ENCODE measurements around the gene PRKG1. TPM values are rescaled to one million over a fixed set of nuclear protein-coding genes. Genes with fewer than 3 reads are reported as not detected.

The PRKG1 gene
- total and polyA plus RNA-seq, 2 of the 4 experiments (the other 2 are of a cell fraction), result 3.5 to 18.3 TPM

DNA sequence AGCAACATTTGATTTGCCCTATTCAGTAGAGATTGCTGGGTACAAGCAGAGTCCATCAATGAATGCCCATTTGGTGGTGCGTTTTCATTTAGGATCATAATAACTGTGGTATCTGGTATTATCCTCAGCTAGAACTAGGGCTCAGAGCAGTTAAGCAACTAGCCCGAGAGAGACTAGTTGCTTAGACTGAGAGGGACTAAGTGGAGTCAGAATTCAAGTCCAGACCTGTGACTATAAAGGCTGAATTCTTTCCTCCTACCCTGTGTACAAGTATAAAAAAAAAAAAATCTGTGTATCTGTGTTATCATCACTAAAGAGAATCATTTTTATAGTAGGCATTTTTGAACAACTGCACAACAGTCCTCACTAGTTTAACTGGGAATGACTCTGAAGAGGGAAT is 1194.5 kb downstream of the PRKG1 start:
- no peak overlapping the region for H2BK20ac ChIP-seq (ENCODE audit: low read depth, low read length)
- no peak overlapping the region for H3K14ac ChIP-seq (replicated peaks; ENCODE audit: low read depth, low read length)
- no peak overlapping the region for H3K23ac ChIP-seq (ENCODE audit: low read depth, low read length)
- no peaks in the 10 kb centered on the region for H3K9me3 ChIP-seq (ENCODE audit: control insufficient read depth, insufficient read depth, low read length)
- no peaks in the 10 kb centered on the region for H3K9me1 ChIP-seq (ENCODE audit: insufficient read depth, low read length)
- H4K91ac ChIP-seq (ENCODE audit: insufficient read depth, low read depth, low read length), result no peak overlapping the region
- H2BK15ac ChIP-seq (ENCODE audit: low read depth, low read length), result no peak overlapping the region
- no peak overlapping the region for H3K56ac ChIP-seq (ENCODE audit: extremely low read depth, insufficient read depth, low read length)
- no peak overlapping the region for H2BK120ac ChIP-seq (ENCODE audit: low read depth, low read length)
- no peak overlapping the region for H2AFZ ChIP-seq (replicated peaks; ENCODE audit: low read length, poor library complexity)
- ChIA-PET CTCF (no interaction called here), POLR2A (ENCODE audit: unreplicated experiment) (no interaction called here)
- H4K8ac ChIP-seq (ENCODE audit: low read depth in 2 of 2, low read length in 2 of 2), result no peak overlapping the region
- no peaks in the 10 kb centered on the region for H4K20me1 ChIP-seq (ENCODE audit: insufficient read depth, low read length)
- WGBS, 2 experiments (ENCODE audit: extremely low coverage in 2 of 2, insufficient read length in 1 of 2), result no CpG with 5 or more reads among the region's 2 CpGs
- intact Hi-C loops (cut with micrococcal nuclease), result no loop called here
- H3K27me3 ChIP-seq (ENCODE audit: control insufficient read depth, insufficient read depth, low read length), result no peaks in the 10 kb centered on the region
- no peak for ATAC-seq (ENCODE audit: low read depth)
- H3K4ac ChIP-seq (ENCODE audit: low read depth, low read length), result no peak overlapping the region
- DNase-seq, result no peak
- H2AK5ac ChIP-seq (ENCODE audit: low read depth, low read length), result no peak overlapping the region
- H3K9ac ChIP-seq (ENCODE audit: low read depth, low read length), result no peak overlapping the region
- no peaks in the 10 kb centered on the region for H3K4me1 ChIP-seq (ENCODE audit: control insufficient read depth, insufficient read depth, low read length)
- H3K4me2 ChIP-seq (ENCODE audit: low read depth, low read length), result no peak overlapping the region
- TF ChIP-seq, protein P1, sequence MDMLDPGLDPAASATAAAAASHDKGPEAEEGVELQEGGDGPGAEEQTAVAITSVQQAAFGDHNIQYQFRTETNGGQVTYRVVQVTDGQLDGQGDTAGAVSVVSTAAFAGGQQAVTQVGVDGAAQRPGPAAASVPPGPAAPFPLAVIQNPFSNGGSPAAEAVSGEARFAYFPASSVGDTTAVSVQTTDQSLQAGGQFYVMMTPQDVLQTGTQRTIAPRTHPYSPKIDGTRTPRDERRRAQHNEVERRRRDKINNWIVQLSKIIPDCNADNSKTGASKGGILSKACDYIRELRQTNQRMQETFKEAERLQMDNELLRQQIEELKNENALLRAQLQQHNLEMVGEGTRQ (IDR thresholded peaks at IDR 0.05; ENCODE audit: low read depth, low read length), result no peak
- TF ChIP-seq MXI1 (IDR thresholded peaks at IDR 0.05; ENCODE audit: borderline replicate concordance, low read depth, low read length) (no peak), CHD1 (IDR thresholded peaks at IDR 0.05; ENCODE audit: low read depth, low read length) (no peak), BHLHE40 (IDR thresholded peaks at IDR 0.05; ENCODE audit: low read depth, low read length) (no peak), CEBPB (IDR thresholded peaks at IDR 0.05; ENCODE audit: low read depth, low read length) (no peak), RCOR1 (IDR thresholded peaks at IDR 0.05; ENCODE audit: insufficient replicate concordance, low read length) (no peak), MAZ (IDR thresholded peaks at IDR 0.05; ENCODE audit: borderline replicate concordance, low read depth, low read length) (no peak), RAD21 (IDR thresholded peaks at IDR 0.05; ENCODE audit: low read length) (no peak), NFE2L2 (IDR thresholded peaks at IDR 0.05; ENCODE audit: low read depth, low read length) (no peak), POLR2A (IDR thresholded peaks at IDR 0.05; ENCODE audit: low read depth, low read length) (no peak), FOS (IDR thresholded peaks at IDR 0.05; ENCODE audit: low read depth, low read length) (no peak), MAFK (IDR thresholded peaks at IDR 0.05; ENCODE audit: low read depth, low read length) (no peak), SMC3 (IDR thresholded peaks at IDR 0.05; ENCODE audit: low read depth, low read length) (no peak), RFX5 (IDR thresholded peaks at IDR 0.05; ENCODE audit: low read depth, low read length) (no peak)
- TF ChIP-seq, protein P2, sequence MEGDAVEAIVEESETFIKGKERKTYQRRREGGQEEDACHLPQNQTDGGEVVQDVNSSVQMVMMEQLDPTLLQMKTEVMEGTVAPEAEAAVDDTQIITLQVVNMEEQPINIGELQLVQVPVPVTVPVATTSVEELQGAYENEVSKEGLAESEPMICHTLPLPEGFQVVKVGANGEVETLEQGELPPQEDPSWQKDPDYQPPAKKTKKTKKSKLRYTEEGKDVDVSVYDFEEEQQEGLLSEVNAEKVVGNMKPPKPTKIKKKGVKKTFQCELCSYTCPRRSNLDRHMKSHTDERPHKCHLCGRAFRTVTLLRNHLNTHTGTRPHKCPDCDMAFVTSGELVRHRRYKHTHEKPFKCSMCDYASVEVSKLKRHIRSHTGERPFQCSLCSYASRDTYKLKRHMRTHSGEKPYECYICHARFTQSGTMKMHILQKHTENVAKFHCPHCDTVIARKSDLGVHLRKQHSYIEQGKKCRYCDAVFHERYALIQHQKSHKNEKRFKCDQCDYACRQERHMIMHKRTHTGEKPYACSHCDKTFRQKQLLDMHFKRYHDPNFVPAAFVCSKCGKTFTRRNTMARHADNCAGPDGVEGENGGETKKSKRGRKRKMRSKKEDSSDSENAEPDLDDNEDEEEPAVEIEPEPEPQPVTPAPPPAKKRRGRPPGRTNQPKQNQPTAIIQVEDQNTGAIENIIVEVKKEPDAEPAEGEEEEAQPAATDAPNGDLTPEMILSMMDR (conservative IDR thresholded peaks at IDR 0.05; ENCODE audit: low read depth, low read length), result no peak
- TF ChIP-seq, protein P3, sequence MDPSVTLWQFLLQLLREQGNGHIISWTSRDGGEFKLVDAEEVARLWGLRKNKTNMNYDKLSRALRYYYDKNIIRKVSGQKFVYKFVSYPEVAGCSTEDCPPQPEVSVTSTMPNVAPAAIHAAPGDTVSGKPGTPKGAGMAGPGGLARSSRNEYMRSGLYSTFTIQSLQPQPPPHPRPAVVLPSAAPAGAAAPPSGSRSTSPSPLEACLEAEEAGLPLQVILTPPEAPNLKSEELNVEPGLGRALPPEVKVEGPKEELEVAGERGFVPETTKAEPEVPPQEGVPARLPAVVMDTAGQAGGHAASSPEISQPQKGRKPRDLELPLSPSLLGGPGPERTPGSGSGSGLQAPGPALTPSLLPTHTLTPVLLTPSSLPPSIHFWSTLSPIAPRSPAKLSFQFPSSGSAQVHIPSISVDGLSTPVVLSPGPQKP (IDR thresholded peaks at IDR 0.05; ENCODE audit: borderline replicate concordance, low read depth, low read length), result no peak
- no peak overlapping the region for H4K5ac ChIP-seq (ENCODE audit: low read depth, low read length)
- no TSS peak for BruUV-seq (replicated peaks)
- H3K27ac ChIP-seq (ENCODE audit: insufficient read depth, low read length), result no peak overlapping the region
- no peak overlapping the region for H3K4me3 ChIP-seq (ENCODE audit: insufficient read depth, low read depth, low read length)
- dilution Hi-C loops (cut with HindIII; ENCODE audit: low sequenced_read_pairs, unreplicated experiment), result no loop called here
- in situ Hi-C loops (cut with MboI; ENCODE audit: low sequenced_read_pairs), result no loop called here
- H3K18ac ChIP-seq (ENCODE audit: low read depth, low read length), result no peak overlapping the region
- no peak overlapping the region for H2BK5ac ChIP-seq (ENCODE audit: low read depth, low read length, poor library complexity, severe bottlenecking)
- H3K79me1 ChIP-seq (ENCODE audit: low read depth in 1 of 2, low read length in 2 of 2), result no peaks in the 10 kb centered on the region
- H3K36me3 ChIP-seq (ENCODE audit: control insufficient read depth, insufficient read depth, low read length), result peaks cover 2% of the 10 kb centered on the region; the same call in 1 of the 2 replicates
- no peak overlapping the region for H2AK9ac ChIP-seq (replicated peaks; ENCODE audit: low read depth, low read length, poor library complexity)
